ENCODE measurements around the gene C6orf89.

DNA sequence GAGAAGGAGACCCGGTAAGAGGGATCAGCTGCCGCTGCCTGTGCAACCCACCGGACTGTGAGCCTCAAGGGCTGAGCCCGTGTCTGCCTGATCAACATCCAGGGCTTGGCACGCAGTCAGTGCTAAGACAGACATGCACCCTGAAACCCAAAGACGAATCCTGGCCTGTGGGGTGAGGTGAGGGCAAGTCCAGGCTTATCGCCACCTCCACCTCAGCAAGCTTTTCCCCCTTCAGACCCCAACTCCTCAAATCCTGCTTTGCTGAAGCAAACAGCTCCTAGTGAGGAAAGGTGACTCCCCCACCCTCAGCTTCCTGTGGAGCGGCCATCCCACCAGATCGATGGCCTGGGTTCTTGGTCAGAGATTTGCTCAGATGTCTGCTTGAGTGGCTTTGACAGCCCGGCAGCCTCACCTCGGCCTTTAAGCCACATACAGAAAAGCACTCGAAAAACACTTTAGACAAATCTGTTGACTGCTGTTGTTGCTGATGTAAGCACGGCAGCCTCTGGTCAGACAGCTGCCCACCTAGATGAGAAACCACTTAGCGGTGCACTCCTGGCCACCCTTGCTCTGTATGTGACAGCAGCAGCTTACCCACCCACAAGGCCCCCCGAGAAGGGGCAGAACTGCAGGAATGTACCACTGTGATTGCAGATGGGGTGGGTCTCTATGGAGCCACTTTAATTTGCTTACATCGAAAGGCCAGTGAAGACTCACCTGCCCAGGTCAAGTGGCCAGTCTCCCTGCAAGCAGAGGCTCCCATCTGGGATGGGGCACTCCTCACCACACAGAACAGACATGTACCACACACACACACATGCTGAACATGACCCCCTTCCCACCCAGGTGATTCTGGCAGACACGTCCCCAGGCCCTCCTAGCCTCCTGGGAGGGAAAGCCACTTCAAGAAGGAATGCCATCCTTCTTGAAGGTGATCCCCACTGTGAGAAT is 85.4 kb downstream of the C6orf89 start:
- TF ChIP-seq POLR2A (IDR thresholded peaks at IDR 0.05; ENCODE audit: low read depth, low read length): no peak; the same call in 1 of the 2 replicates
- no peak for TF ChIP-seq SPI1 (IDR thresholded peaks at IDR 0.05; ENCODE audit: low read depth, low read length)
